T follicular helper cell (primary cell): ENCODE results near the gene FAT3.

Experiments
- DNase-seq: peaks from one replicate; pipeline ENCODE4 v3.0.0-alpha.2; 2020; ENCODE audit warnings: low read depth
- total RNA-seq, 2 experiments: gene quantifications; one replicate each; lab custom pipeline; 2026; lab: John Stamatoyannopoulos, UW

The FAT3 gene
- total RNA-seq, result 0 to 0.12 reads per million in 2 experiments

DNA sequence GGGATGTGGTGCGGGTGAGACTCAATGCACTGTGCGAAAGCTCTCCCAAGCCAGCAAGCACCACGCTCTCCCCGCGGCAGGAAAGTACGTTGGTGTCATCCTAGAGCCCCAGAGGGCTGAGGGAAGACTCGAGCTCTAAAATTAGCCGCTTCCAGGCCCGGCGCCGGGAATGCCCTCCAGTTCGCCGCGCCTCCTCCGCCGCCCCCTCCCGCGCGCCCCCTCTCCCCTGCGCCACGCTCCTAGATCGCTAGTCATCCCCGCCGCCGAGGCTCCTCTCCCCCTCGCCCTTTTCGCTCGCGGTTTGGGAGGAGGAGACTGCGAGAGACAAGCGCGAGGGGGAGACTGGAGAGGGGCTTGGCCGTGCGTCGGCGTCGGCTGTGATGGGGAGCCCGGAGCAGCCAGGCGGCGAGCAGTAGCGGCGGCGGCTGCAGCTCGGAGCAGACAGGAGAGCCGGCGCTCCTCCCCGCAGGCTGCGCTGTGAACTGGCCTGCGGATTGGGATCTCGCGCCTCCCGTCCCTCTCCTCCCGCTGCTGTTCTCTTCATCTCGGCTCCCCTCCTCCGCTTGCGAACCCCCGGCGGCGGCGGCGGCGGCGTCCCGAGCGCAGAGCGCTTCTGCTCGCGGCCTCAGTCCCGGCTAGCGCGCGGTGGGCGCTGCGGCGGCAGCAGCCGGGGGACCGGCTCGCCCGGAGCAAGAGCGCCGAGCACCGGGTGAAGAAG lies at the start of gene FAT3:
Gene FAT3 (plus strand): TSS at position 412 of the 718 bp plus-strand sequence. CDS start 127,295 bp downstream, outside the sequence.
- DNase-seq, result no peak

GRCh38 chr11:92179017-92179670 lies 45.5 kb upstream of the FAT3 start:
- no peak for DNase-seq

- DNase-seq, result no peak
Measured at GRCh38 chr11:92180226-92180625, 44.4 kb upstream of the FAT3 start.

GRCh38 chr11:92180664-92181251 lies 43.9 kb upstream of the FAT3 start:
- no peak for DNase-seq

DNA sequence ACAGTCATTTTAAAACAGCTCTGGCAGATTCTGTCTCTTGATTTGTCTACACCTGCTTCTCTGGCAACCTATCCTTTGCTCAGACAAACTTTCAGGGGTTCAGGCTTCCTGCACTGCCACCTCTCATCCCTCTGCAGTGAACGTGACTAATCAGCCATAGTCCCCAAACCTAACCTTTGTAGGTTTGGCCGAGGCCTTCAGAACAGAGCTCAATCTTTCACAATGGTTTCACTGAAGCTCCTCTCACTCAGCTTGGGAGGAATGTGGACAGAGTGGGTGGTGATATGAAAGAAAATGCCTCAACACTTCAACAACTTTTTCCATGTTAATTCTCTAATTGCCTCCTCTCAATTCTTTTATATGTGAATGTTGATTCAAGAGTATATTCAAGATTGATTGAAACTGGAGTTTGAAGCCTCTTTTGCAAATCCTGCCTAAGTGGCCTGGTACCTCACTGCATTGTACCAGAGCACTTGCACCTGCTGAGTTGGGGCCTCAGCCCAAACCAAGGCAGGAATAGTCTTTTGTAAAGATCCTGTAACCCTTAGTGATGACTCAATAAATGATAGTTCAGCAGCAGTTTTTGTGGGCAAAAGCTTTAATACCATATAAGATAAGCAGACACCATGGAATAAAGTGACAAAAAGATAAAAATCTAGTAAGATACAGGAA lies 33.9 kb upstream of the FAT3 start:
- DNase-seq, result no peak

- DNase-seq, result no peak
Measured at GRCh38 chr11:92192141-92192540, 32.5 kb upstream of the FAT3 start.

GRCh38 chr11:92198268-92198667 lies 26.4 kb upstream of the FAT3 start:
- DNase-seq, result no peak

DNA sequence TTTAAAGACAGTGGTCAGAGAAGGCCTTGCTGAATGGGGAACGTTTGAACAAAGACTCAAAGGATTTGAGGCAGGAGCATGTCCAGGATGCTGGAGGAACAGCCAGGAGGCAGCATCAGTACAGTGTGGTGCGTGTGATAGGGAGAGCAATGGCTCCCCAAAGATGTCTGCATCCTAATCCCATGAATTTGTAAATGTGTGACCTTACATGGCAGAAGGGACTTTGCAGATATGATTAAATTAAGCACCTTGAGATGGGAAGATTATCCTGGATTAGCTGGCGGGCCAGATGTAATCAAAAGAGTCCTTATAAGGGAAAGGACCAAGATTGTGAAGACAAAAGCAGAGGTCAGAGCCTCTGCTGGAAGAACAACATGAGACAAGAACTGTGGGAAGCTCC lies 24.6 kb upstream of the FAT3 start:
- no peak for DNase-seq

DNA sequence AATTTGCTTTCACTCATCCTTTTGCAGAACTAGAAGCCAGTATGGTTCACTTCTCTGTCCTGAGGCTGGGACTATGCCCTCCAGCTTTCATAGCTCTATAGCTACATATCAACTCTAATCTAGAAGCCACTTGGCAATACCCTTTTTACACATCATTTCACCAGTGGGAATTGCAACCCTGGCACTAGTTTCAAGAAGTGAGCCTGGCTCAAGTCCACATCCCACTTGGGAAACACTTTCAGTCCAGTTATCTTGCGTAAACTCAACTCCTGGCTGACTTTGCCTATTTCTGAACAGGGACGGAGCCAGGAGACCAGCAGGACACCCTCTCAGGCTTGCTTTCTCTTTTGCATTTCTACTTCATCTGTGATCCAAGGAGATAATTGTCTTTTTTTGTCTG lies 19.9 kb upstream of the FAT3 start:
- no peak for DNase-seq

- DNase-seq, result no peak
Measured at GRCh38 chr11:92206441-92206840, 18.2 kb upstream of the FAT3 start.

DNA sequence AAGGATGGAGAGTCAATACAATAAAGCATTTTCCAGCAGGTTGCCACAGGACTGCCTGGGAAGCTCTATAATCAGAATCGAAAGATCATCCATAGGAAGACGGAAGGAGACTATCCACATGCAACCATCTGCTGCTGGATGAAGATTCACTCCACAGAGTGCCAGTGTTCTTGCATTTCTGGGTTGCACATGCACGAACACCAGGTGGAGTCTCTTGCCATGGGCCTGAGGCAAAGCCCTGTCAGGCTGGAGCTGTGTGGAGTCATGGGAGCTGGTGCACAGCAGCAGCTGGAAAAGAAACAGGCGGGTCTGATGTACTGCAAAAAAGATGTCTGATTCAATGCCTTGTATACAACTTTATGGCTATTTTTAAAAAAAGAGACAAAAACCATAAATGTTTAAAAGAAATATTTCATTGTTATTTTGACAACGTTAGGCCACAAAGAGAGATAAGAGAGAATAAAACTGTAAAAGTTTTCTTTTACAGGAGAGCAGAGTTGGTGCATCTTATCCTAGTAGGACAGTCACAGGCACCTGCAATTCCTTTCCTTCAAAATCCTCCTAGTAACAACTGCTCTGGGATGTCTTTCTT lies 12.9 kb upstream of the FAT3 start:
- no peak for DNase-seq

GRCh38 chr11:92212530-92212929 lies 12.1 kb upstream of the FAT3 start:
- DNase-seq, result no peak

DNA sequence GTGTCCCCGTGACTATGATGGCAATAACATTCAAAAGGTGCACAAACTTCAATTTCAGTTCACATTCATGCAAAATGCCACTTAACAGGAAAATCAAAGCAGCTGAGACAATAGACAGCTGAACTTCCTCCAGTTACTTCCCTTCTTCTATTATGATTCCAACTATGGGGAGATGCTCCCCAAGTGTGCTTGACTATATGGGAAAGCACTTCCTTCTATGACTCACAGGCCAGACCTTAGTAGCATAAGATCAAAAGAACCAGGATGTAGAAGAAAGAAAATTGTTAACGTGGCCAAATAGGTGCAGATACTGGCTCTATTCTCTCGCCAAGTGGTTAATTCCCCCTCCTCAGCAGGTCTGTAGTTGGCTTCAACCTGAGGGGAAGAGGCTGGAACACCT lies 7.8 kb upstream of the FAT3 start:
- no peak for DNase-seq

DNA sequence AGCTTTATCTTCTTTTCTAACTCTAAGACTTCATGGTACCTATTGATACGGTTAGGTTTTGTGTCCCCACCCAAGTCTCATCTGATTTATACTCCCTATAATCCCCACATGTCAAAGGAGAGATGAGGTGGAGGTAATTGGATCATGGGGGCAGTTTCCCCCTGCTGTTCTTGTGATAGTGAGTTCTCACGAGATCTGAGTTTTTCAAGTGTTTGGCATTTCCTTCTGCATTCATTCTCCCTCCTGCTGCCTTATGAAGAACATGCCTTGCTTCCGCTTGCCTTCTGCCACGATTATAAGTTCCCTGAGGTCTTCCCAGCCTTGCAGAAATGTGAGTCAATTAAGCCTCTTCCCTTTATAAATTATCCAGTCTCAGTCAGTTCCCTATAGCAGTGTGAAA lies 5.1 kb upstream of the FAT3 start:
- no peak for DNase-seq

DNA sequence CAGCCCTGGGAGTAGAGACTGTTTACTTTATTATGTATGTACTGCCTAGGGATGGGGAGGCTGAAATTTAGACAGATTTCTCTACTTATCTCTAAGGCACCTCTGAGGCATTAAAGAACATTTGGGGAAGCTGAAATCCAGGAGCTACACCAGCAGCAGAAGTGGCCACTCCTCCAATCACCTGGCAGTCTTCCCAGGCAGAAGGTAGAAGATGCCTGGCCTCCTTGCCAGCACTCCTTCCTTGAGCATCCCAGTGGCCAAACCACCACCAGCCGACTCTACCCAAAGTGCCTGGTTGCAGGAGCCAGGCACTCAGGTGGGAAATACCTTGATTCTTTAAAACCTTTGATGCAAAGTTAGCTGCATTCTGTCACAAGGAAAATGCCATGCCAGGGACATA lies 1.9 kb upstream of the FAT3 start:
- no peak for DNase-seq

- DNase-seq, result no peak
Measured at GRCh38 chr11:92224054-92224406, 588 bp upstream of the FAT3 start.

GRCh38 chr11:92225125-92225567 lies 528 bp downstream of the FAT3 start:
- no peak for DNase-seq

DNA sequence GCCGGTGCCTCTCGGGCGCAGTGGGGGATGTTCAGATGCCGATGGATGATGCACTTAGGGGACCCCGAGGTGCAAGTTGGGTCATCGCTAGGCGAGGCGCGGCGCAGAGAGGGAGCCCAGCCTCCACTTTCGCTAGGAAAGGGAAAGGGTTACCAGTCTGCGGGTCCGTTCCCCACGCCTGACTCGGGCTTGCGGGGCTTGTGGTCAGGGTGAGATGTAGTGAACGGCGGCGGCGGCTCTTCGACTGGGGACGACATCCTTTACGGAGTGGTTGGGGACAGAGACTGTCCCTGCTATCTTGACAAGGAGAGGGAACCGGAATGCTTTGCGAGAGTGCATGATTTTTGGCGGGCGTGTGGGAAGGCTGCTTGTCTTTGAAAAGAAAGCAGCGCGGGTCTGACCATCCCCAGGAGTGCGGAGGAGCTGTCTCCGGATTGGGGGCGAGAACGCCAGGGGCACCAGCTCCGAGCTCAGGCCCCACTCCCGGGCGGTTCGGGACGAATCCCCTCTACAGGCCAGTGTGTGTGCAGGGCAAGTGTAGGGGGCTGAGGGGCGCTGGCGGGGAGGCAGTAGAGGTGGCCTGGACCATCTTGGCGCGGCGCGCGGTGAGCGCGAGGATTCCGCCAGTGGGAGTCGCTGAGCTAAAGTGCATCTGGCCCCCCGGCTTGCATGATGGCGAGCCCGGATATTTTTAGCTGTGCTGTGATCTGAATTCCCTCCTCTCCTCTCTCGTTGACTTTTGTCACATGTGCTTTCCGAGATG lies 1.1 kb downstream of the FAT3 start:
- DNase-seq, result no peak

- no peak for DNase-seq
Measured at GRCh38 chr11:92226331-92227229, 2.0 kb downstream of the FAT3 start.

- no peak for DNase-seq
Measured at GRCh38 chr11:92227230-92227814, 2.7 kb downstream of the FAT3 start.
